ENCODE data around the gene UQCC5.

Gene UQCC5

GRCh38 chr3:52574056-52574965, 37.9 kb downstream of the UQCC5 start:
- no peaks in the 10 kb centered on the region for H3K9me3 ChIP-seq (ENCODE audit: severe bottlenecking)
- H3K4me3 ChIP-seq (ENCODE audit: severe bottlenecking): no peak overlapping the region
- no peak for TF ChIP-seq CTCF (IDR thresholded peaks at IDR 0.05; ENCODE audit: poor library complexity, severe bottlenecking)
- H3K27ac ChIP-seq (ENCODE audit: poor library complexity, severe bottlenecking): no peak overlapping the region
- no peaks in the 10 kb centered on the region for H3K27me3 ChIP-seq (ENCODE audit: insufficient read depth, poor library complexity, severe bottlenecking)
- peaks cover 34% of the 10 kb centered on the region for H3K36me3 ChIP-seq (ENCODE audit: low read depth)
- no peak for ATAC-seq (ENCODE audit: low read depth)
- no peak for DNase-seq (ENCODE audit: low spot score)
- H3K4me1 ChIP-seq (ENCODE audit: insufficient read depth, poor library complexity, severe bottlenecking): peaks cover 6% of the 10 kb centered on the region

Data from RWPE2 (cell line).